GM21367 (cell line): ENCODE data around the gene DHX57.
A peak's percentile ranks its signal among the peaks of the same experiment; 100 is the strongest.

Source experiments
- ATAC-seq: cut with Tn5 transposase; IDR thresholded peaks from one replicate; pipeline ENCODE4 v1.9.1; 2021; ENCODE audit not compliant: unreplicated experiment

The DHX57 gene

GRCh38 chr2:38754506-38754905 is 121.2 kb downstream of the DHX57 start:
- ATAC-seq: no peak

- ATAC-seq: no peak
These were observed 121.7 kb downstream of the DHX57 start for GRCh38 chr2:38754049-38754448.

GRCh38 chr2:38751596-38752410 is 123.9 kb downstream of the DHX57 start:
- peak; percentile 10 for ATAC-seq

- ATAC-seq: peak; percentile 61
These were observed 124.7 kb downstream of the DHX57 start, which contains the start of gene SRSF7 for GRCh38 chr2:38750891-38751595. SRSF7 (minus strand) TSS chr2:38751361; CDS start chr2:38751256, 105 bp downstream.

GRCh38 chr2:38750011-38750890 is 125.5 kb downstream of the DHX57 start:
- peak; percentile 45 for ATAC-seq

GRCh38 chr2:38748943-38749804 is 126.6 kb downstream of the DHX57 start:
- no peak for ATAC-seq

- ATAC-seq: no peak
These were observed 127.3 kb downstream of the DHX57 start for GRCh38 chr2:38748391-38748790.

GRCh38 chr2:38747819-38748218 is 127.9 kb downstream of the DHX57 start:
- ATAC-seq: no peak
